Large intestine (tissue), 3 donors: ENCODE data around the gene ANXA4. TPM values are rescaled to one million over a fixed set of nuclear protein-coding genes. Genes with fewer than 3 reads are reported as not detected.
"Not testable (repeated sequence)": the region's sequence is repeated elsewhere in the genome, so short reads cannot be mapped to it uniquely, and the experiment has no call there.

Experiments used
- DNase-seq, 2 donors: peaks; one replicate each; pipeline versions ENCODE4 v3.0.0 to v3.0.0-alpha.2; 2013
- H3K27ac ChIP-seq: one replicate; pipeline ENCODE4 v1.5.1; 2013; ENCODE audit warnings: low read length
- H3K27me3 ChIP-seq: 2 replicates; pipeline ENCODE4 v1.6.1; 2013; ENCODE audit warnings: low read length; ENCODE audit not compliant: control insufficient read depth, insufficient read depth
- H3K36me3 ChIP-seq: 2 replicates; pipeline ENCODE4 v1.6.1; 2013; ENCODE audit warnings: low read length; ENCODE audit not compliant: control insufficient read depth, insufficient read depth
- H3K4me1 ChIP-seq: one replicate; pipeline ENCODE4 v1.6.1; 2013; ENCODE audit warnings: low read length; ENCODE audit not compliant: control insufficient read depth, insufficient read depth
- H3K4me3 ChIP-seq: one replicate; pipeline ENCODE4 v1.5.1; 2013; ENCODE audit warnings: low read length
- H3K9me3 ChIP-seq: one replicate; pipeline ENCODE4 v1.6.1; 2013; ENCODE audit warnings: mild to moderate bottlenecking, low read depth, low read length, moderate library complexity; ENCODE audit not compliant: control insufficient read depth
- WGBS: methylation state at CpG from one replicate; pipeline ENCODE4 v1.1.5; 2013; ENCODE audit warnings: low lambda C conversion rate; ENCODE audit not compliant: insufficient coverage; 5-methylcytosine and 5-hydroxymethylcytosine counted together
- polyA plus RNA-seq: library from polyadenylated mRNA; unstranded; fragments of 120-200 nt; gene quantifications from one replicate; pipeline ENCODE4 v1.2.1, GENCODE V29; 2013

ANXA4 gene
- polyA plus RNA-seq, 1 donor, result 540 TPM

GRCh38 chr2:69767034-69767433, 25.1 kb downstream of the ANXA4 start:
- peaks cover 79% of the 10 kb centered on the region for H3K4me1 ChIP-seq

DNA sequence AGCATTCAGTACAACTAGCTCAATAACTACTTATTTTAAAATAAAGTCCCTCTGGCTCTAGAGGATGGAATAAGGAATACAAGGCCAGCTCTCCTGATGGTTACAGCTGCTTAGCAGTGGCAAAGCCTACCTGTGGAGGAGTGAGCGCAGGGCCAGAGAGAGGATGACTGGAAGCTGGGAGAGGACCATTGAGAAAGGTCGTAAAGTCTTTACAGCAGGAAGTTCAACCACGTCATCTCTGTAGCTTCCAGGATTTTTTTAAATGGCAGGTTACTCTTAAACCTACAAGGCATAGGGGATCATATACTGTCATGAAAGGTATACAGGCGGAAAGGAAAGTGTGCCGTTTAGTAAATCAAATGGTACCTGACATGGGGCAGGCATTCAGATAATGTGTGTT, 26.3 kb downstream of the ANXA4 start:
- Histone ChIP-seq H3K4me3 (no peak overlapping the region), H3K27ac (peak overlapping the region; percentile 94), H3K27me3 (no peaks in the 10 kb centered on the region), H3K36me3 (peaks cover 10% of the 10 kb centered on the region), H3K4me1 (peaks cover 73% of the 10 kb centered on the region), H3K9me3 (no peaks in the 10 kb centered on the region)
- WGBS, result 40% methylated on average over 2 of the region's 5 CpGs
- DNase-seq, result peak in 1 of 2 donors; percentile 54

More at GRCh38 chr2:69767034-69767433, 25.1 kb downstream of the ANXA4 start:
- Histone ChIP-seq H3K9me3 (no peaks in the 10 kb centered on the region), H3K27ac (peak overlapping the region; percentile 94), H3K4me3 (no peak overlapping the region), H3K36me3 (peaks cover 21% of the 10 kb centered on the region), H3K27me3 (no peaks in the 10 kb centered on the region)
- no peak for DNase-seq
- WGBS, result 100% methylated on average over 1 of the region's 3 CpGs

GRCh38 chr2:69768789-69769188, 26.9 kb downstream of the ANXA4 start:
- DNase-seq, result no peak
- Histone ChIP-seq H3K9me3 (no peaks in the 10 kb centered on the region), H3K4me1 (peaks cover 73% of the 10 kb centered on the region), H3K36me3 (peaks cover 10% of the 10 kb centered on the region), H3K27ac (peak overlapping the region; percentile 94), H3K4me3 (no peak overlapping the region), H3K27me3 (no peaks in the 10 kb centered on the region)
- WGBS, result 100% methylated on average over 1 of the region's 2 CpGs

- peak in 1 of 2 donors; percentile 58 for DNase-seq
- no peaks in the 10 kb centered on the region for H3K27me3 ChIP-seq
- no peak overlapping the region for H3K4me3 ChIP-seq
- H3K36me3 ChIP-seq, result peaks cover 10% of the 10 kb centered on the region
- peak overlapping the region; percentile 94 for H3K27ac ChIP-seq
- no peaks in the 10 kb centered on the region for H3K9me3 ChIP-seq
- WGBS, result no CpG with 5 or more reads among the region's 1 CpG
- H3K4me1 ChIP-seq, result peaks cover 73% of the 10 kb centered on the region
Measured at GRCh38 chr2:69769272-69769671, 27.3 kb downstream of the ANXA4 start.

GRCh38 chr2:69770193-69770702, 28.3 kb downstream of the ANXA4 start:
- WGBS, result no CpG with 5 or more reads among the region's 5 CpGs

GRCh38 chr2:69770747-69771146, 28.8 kb downstream of the ANXA4 start:
- Histone ChIP-seq H3K27me3 (no peaks in the 10 kb centered on the region), H3K36me3 (peaks cover 16% of the 10 kb centered on the region), H3K9me3 (no peaks in the 10 kb centered on the region), H3K27ac (peak overlapping the region; percentile 94), H3K4me3 (no peak overlapping the region), H3K4me1 (peaks cover 60% of the 10 kb centered on the region)
- WGBS, result no CpG with 5 or more reads among the region's 10 CpGs
- no peak for DNase-seq

More at GRCh38 chr2:69770193-69770702, 28.3 kb downstream of the ANXA4 start:
- peaks cover 14% of the 10 kb centered on the region for H3K36me3 ChIP-seq
- no peak overlapping the region for H3K4me3 ChIP-seq
- no peaks in the 10 kb centered on the region for H3K9me3 ChIP-seq
- peak overlapping the region; percentile 94 for H3K27ac ChIP-seq
- peak; percentile 83 to 92 for DNase-seq
- H3K4me1 ChIP-seq, result peaks cover 65% of the 10 kb centered on the region
- no peaks in the 10 kb centered on the region for H3K27me3 ChIP-seq

GRCh38 chr2:69771461-69771860, 29.5 kb downstream of the ANXA4 start:
- peaks cover 54% of the 10 kb centered on the region for H3K4me1 ChIP-seq
- no peak for DNase-seq
- no peak overlapping the region for H3K4me3 ChIP-seq
- H3K36me3 ChIP-seq, result peaks cover 20% of the 10 kb centered on the region
- H3K27me3 ChIP-seq, result no peaks in the 10 kb centered on the region
- peak overlapping the region; percentile 94 for H3K27ac ChIP-seq
- WGBS, result no CpG with 5 or more reads among the region's 1 CpG
- no peaks in the 10 kb centered on the region for H3K9me3 ChIP-seq

DNA sequence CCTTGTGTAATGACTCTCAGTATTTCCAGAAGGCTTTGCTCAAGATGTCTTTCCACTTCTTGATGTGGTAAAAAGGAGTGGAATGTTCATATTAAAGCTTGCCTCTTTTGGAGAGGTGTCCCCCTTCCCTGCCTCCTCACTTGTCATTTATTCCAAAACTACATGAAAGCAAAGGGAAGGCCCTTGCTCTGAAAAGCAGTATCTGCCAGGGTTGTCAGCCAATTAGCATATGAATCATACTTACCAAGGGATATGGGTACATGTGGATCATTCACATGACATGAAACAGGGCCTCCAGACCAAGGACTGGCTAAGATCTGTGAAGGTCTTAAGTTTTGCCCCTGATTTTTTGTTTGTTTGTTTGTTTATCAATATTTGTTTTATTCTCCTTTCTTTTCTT, 31.3 kb downstream of the ANXA4 start:
- Histone ChIP-seq H3K4me3 (no peak overlapping the region), H3K4me1 (peaks cover 53% of the 10 kb centered on the region), H3K36me3 (peaks cover 13% of the 10 kb centered on the region), H3K9me3 (no peaks in the 10 kb centered on the region), H3K27ac (peak overlapping the region; percentile 68), H3K27me3 (no peaks in the 10 kb centered on the region)
- DNase-seq, result no peak

- not testable (repeated sequence) for DNase-seq, H3K4me3 ChIP-seq, H3K9me3 ChIP-seq, H3K27me3 ChIP-seq
- Histone ChIP-seq H3K27ac (peak overlapping the region; percentile 44), H3K36me3 (peaks cover 13% of the 10 kb centered on the region), H3K4me1 (peaks cover 51% of the 10 kb centered on the region)
- WGBS, result no CpG with 5 or more reads among the region's 13 CpGs
Measured at GRCh38 chr2:69774258-69774983, 32.5 kb downstream of the ANXA4 start.

GRCh38 chr2:69774984-69775982, 33.3 kb downstream of the ANXA4 start:
- H3K27ac ChIP-seq, result peak overlapping the region; percentile 4
- H3K4me1 ChIP-seq, result peaks cover 53% of the 10 kb centered on the region
- H3K27me3 ChIP-seq, result no peaks in the 10 kb centered on the region
- H3K36me3 ChIP-seq, result peaks cover 13% of the 10 kb centered on the region
- DNase-seq, result no peak
- H3K9me3 ChIP-seq, result no peaks in the 10 kb centered on the region
- H3K4me3 ChIP-seq, result no peak overlapping the region
- WGBS, result 93% methylated on average over 3 of the region's 7 CpGs
